ENCODE measurements around the gene RHOG. TPM values are rescaled to one million over a fixed set of nuclear protein-coding genes. Genes with fewer than 3 reads are reported as not detected.
A peak's percentile ranks its signal among the peaks of the same experiment; 100 is the strongest.

Gene RHOG
- total and polyA plus RNA-seq, 9 of the 15 experiments (the other 6 are each of a cell fraction or from before 2014, with no cell fraction given): 22.6 to 162 (median 80.3) TPM

DNA sequence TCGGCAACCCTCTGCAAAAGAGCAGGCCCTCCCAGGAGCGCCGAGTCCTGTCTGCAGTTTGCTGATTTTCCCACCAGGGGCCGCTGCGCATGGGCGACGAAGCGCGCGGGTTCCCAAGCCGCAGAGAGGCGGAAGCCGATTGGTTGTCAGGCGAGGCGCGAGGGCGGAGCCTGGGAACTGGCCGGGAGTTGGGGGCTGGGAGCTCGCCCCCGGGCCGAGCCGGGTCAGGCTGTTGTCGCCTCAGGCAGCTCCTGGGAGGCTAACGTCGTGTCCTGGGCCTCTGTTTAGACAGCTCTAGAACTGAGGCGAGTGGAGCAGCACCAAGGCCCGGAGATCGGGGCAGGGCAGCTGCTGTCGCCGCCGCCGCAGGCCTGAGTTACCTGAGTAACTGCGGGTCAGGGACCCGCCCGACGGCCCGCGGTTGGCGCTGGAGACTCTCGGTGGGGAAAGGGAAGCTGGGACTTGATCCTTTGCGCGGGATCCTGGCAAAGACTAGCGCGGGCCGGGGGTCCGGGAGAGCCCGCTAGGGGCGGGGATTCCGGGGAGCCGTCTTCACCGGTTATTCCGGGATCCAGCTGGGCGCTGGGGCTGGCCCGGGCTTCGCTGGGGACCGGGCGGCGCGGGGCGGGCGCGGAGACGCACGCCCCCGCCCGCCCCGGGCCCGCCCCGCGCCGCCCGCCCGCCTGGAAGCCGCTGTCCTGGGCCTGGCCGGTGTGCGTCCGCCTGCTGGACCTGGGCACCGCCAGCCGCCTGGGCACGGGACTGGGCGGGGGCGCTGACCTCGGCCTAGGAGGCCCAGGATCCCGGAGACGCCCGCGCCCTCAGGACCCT lies 14.4 kb upstream of the RHOG start, which contains the start of gene STIM1 (continued):
- TF ChIP-seq, protein P1, sequence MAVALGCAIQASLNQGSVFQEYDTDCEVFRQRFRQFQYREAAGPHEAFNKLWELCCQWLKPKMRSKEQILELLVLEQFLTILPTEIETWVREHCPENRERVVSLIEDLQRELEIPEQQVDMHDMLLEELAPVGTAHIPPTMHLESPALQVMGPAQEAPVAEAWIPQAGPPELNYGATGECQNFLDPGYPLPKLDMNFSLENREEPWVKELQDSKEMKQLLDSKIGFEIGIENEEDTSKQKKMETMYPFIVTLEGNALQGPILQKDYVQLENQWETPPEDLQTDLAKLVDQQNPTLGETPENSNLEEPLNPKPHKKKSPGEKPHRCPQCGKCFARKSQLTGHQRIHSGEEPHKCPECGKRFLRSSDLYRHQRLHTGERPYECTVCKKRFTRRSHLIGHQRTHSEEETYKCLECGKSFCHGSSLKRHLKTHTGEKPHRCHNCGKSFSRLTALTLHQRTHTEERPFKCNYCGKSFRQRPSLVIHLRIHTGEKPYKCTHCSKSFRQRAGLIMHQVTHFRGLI (CRISPR knock-in tag; IDR thresholded peaks at IDR 0.05): no peak
- TF ChIP-seq STAT5B (CRISPR knock-in tag; IDR thresholded peaks at IDR 0.05): no peak
- no peak for TF ChIP-seq ADNP (tag; IDR thresholded peaks at IDR 0.05)
- TF ChIP-seq, protein P2, sequence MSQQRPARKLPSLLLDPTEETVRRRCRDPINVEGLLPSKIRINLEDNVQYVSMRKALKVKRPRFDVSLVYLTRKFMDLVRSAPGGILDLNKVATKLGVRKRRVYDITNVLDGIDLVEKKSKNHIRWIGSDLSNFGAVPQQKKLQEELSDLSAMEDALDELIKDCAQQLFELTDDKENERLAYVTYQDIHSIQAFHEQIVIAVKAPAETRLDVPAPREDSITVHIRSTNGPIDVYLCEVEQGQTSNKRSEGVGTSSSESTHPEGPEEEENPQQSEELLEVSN (IDR thresholded peaks at IDR 0.05; ENCODE audit: borderline replicate concordance in 1 of 2, extremely low read depth in 1 of 2, insufficient read depth in 1 of 2, insufficient read length in 1 of 2, low read depth in 1 of 2, low read length in 1 of 2, poor library complexity in 1 of 2, severe bottlenecking in 1 of 2): peak; percentile 22 to 65
- TF ChIP-seq DACH1 (IDR thresholded peaks at IDR 0.05; ENCODE audit: partially characterized antibody): peak; percentile 28
- TF ChIP-seq MTF1 (CRISPR knock-in tag; IDR thresholded peaks at IDR 0.05; ENCODE audit: borderline replicate concordance): no peak
- TF ChIP-seq ZNF23 (CRISPR knock-in tag; IDR thresholded peaks at IDR 0.05): no peak
- no peak for TF ChIP-seq STAT5A (IDR thresholded peaks at IDR 0.05; ENCODE audit: borderline replicate concordance, low read length)
- TF ChIP-seq, protein P3, sequence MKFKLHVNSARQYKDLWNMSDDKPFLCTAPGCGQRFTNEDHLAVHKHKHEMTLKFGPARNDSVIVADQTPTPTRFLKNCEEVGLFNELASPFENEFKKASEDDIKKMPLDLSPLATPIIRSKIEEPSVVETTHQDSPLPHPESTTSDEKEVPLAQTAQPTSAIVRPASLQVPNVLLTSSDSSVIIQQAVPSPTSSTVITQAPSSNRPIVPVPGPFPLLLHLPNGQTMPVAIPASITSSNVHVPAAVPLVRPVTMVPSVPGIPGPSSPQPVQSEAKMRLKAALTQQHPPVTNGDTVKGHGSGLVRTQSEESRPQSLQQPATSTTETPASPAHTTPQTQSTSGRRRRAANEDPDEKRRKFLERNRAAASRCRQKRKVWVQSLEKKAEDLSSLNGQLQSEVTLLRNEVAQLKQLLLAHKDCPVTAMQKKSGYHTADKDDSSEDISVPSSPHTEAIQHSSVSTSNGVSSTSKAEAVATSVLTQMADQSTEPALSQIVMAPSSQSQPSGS (CRISPR knock-in tag; IDR thresholded peaks at IDR 0.05): no peak
- TF ChIP-seq, protein P4, sequence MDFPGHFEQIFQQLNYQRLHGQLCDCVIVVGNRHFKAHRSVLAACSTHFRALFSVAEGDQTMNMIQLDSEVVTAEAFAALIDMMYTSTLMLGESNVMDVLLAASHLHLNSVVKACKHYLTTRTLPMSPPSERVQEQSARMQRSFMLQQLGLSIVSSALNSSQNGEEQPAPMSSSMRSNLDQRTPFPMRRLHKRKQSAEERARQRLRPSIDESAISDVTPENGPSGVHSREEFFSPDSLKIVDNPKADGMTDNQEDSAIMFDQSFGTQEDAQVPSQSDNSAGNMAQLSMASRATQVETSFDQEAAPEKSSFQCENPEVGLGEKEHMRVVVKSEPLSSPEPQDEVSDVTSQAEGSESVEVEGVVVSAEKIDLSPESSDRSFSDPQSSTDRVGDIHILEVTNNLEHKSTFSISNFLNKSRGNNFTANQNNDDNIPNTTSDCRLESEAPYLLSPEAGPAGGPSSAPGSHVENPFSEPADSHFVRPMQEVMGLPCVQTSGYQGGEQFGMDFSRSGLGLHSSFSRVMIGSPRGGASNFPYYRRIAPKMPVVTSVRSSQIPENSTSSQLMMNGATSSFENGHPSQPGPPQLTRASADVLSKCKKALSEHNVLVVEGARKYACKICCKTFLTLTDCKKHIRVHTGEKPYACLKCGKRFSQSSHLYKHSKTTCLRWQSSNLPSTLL (IDR thresholded peaks at IDR 0.05): no peak

Measured in K562 (cell line).